Testis (tissue), 3 donors: ENCODE data around the gene ZBTB17. TPM values are rescaled to one million over a fixed set of nuclear protein-coding genes. Genes with fewer than 3 reads are reported as not detected.

ENCODE experiments used
- DNase-seq: peaks from one replicate; pipeline ENCODE4 v3.0.0-alpha.2; 2019
- H3K27ac ChIP-seq, 2 donors: fragments of 200-600 bp; sonication (generic); one replicate each; pipeline ENCODE4 v1.5.1; 2019
- H3K27me3 ChIP-seq: fragments of 200-600 bp; sonication (generic); one replicate; pipeline ENCODE4 v1.5.1; 2019
- H3K36me3 ChIP-seq: fragments of 200-600 bp; sonication (generic); one replicate; pipeline ENCODE4 v1.5.1; 2017; ENCODE audit warnings: low read depth; ENCODE audit errors: missing control alignments
- H3K4me1 ChIP-seq: fragments of 200-600 bp; sonication (generic); one replicate; pipeline ENCODE4 v1.5.1; 2019
- H3K4me3 ChIP-seq, 2 donors: fragments of 200-600 bp; sonication (generic); one replicate each; pipeline ENCODE4 v1.5.1; 2017 to 2019
- H3K9me3 ChIP-seq: fragments of 200-600 bp; sonication (generic); one replicate; pipeline ENCODE4 v1.5.1; 2017
- POLR2A ChIP-seq: fragments of 450-650 bp; IDR thresholded peaks from one replicate; pipeline ENCODE4 v1.6.1; 2017; ENCODE audit warnings: antibody characterized with exemption, mild to moderate bottlenecking, moderate library complexity
- WGBS, 2 donors: methylation state at CpG; one replicate each; pipeline ENCODE4 v1.1.5; 2018; 5-methylcytosine and 5-hydroxymethylcytosine counted together
- intact Hi-C: fragments of 100-400 bp; cut with DNase I; formaldehyde crosslinking; loops from one replicate; pipeline ENCODE4 v1.15.1; 2023; ENCODE audit warnings: low total_unique reads
- polyA plus RNA-seq: library from polyadenylated mRNA; stranded (reverse); fragments of 350-450 nt; fragmentation: Illumina TruSeq; extraction: RNeasy Lipid Tissue Mini Kit (QIAGEN cat#74804); gene quantifications from one replicate; pipeline ENCODE4 v1.2.3, GENCODE V29; 2014; ENCODE audit warnings: low read depth, low replicate concordance; ENCODE audit not compliant: insufficient read depth
- total RNA-seq, 2 donors: library from RNA; depleted of rRNA; stranded (reverse); fragments of >200 nt; gene quantifications; one replicate each; pipeline ENCODE4 v1.2.3, GENCODE V29; 2016
- TF ChIP-seq, protein P1 (sequence below), 3 experiments: fragments of 450-650 bp in 2 of 3; fragments of 200-600 bp in 1 of 3; sonication (generic) in 1 of 3; IDR thresholded peaks; one replicate each; pipeline ENCODE4 v1.5.1; 2016 to 2019; ENCODE audit warnings: antibody characterized with exemption in 3 of 3, mild to moderate bottlenecking in 2 of 3, moderate library complexity in 1 of 3

The ZBTB17 gene
- total and polyA plus RNA-seq, 3 donors from 2014 or later, result 53.6 to 65.8 (median 60.2) TPM

DNA sequence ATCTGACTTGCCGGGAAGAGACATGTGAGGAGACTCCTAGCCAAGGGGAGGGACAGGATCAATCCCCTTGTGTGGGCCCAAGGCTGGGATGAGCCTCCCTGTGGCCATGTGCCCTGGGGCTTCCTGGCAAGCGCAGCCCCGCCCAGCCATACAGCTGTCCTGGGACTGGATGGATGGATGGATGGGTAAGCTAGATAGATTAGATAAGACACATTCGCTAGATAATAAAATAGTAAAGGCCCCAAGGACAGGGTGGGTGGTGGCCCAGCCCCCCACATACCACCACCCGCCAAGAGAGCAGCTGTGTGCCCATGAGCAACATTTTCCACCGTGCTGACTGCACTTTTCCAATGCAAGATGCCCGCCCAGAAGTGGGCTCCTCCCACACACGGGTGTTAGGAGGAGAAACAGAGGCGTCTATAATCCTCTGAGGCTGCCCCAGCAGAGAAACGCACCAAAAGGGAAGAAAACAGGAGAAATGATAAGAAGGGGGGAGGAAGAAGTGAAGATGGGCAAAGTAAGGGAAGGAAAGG is 25.1 kb downstream of the ZBTB17 start:
- Histone ChIP-seq H3K9me3 (no peaks in the 10 kb centered on the region), H3K27me3 (no peaks in the 10 kb centered on the region), H3K27ac (peak overlapping the region; percentile 94 to 95), H3K4me1 (peaks cover 65% of the 10 kb centered on the region), H3K4me3 (no peak overlapping the region), H3K36me3 (no peaks in the 10 kb centered on the region)
- TF ChIP-seq POLR2A, result no peak
- TF ChIP-seq, protein P1, sequence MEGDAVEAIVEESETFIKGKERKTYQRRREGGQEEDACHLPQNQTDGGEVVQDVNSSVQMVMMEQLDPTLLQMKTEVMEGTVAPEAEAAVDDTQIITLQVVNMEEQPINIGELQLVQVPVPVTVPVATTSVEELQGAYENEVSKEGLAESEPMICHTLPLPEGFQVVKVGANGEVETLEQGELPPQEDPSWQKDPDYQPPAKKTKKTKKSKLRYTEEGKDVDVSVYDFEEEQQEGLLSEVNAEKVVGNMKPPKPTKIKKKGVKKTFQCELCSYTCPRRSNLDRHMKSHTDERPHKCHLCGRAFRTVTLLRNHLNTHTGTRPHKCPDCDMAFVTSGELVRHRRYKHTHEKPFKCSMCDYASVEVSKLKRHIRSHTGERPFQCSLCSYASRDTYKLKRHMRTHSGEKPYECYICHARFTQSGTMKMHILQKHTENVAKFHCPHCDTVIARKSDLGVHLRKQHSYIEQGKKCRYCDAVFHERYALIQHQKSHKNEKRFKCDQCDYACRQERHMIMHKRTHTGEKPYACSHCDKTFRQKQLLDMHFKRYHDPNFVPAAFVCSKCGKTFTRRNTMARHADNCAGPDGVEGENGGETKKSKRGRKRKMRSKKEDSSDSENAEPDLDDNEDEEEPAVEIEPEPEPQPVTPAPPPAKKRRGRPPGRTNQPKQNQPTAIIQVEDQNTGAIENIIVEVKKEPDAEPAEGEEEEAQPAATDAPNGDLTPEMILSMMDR (IDR thresholded peaks at IDR 0.05), result no peak
- intact Hi-C loops, result no loop called here
- 40 to 46% methylated on average over 10 of the region's 10 CpGs for WGBS, 2 donors
- DNase-seq, result no peak

DNA sequence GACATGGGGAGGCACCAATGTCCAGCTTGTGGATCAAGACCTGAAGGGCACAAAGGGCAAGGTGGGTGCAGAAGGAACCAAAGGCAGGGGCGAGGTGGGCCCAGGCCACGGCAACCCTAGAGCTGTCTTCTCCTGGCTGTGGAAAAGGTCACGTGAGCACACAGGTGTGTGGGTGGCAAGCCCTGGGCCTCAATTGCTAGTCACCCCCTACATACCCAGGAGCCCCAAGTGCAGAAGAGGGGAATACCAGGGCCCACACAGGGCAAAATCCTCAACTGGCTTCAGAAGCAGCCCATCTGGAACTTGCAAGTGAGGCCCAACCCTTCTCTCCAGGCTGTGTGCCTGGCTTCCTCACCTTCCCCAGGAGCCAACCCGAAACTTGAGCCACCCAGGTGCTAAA is 25.6 kb downstream of the ZBTB17 start:
- H3K4me1 ChIP-seq, result peaks cover 65% of the 10 kb centered on the region
- 85 to 94% methylated on average over 3 to 4 of the region's 4 CpGs for WGBS, 2 donors
- H3K9me3 ChIP-seq, result no peaks in the 10 kb centered on the region
- no peaks in the 10 kb centered on the region for H3K36me3 ChIP-seq
- intact Hi-C loops, result no loop called here
- H3K27me3 ChIP-seq, result no peaks in the 10 kb centered on the region
- H3K4me3 ChIP-seq, result no peak overlapping the region
- H3K27ac ChIP-seq, result peak overlapping the region; percentile 94 to 95
- TF ChIP-seq, protein P1 (IDR thresholded peaks at IDR 0.05), result no peak
- no peak for TF ChIP-seq POLR2A
- DNase-seq, result no peak

DNA sequence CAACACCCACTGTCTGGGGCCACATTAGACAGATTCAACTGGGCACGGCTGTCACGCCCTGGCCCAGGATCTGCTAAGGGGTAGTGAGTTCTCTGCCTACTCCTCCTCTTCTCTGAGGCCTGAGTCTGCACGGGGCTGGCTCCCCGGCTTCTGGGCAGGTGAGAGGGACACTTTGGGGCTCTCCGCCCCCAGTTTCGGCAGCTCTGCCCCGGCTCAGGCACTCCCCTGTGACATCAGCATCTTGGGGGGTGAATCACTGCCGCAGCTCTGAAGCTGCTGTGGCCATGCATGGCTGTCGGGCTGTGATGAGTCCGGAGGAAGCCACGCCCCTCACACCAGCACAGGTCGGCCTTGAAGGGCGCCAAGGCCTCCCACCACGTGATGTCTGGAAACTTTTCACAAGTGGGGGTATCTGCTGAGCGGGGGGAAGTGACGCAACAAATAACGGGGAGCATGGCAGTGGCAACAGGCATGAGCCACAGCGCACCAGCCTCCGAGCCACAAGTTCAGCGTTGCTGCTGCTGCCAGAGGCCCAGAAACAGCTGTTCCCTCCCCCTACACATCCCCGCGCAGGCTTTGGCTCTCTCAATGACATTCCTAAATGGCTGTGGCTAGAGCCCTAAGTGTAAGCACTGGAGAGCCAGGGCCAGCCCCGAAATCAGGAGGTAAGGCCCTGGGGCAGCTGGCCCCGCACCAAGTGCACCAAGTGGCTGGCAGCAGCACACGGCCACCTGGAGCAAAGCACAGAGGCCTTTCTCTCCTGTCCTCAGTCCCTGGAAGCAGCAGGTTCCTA is 26.3 kb downstream of the ZBTB17 start:
- no peaks in the 10 kb centered on the region for H3K27me3 ChIP-seq
- 20 to 35% methylated on average over 3 to 25 of the region's 25 CpGs for WGBS, 2 donors
- H3K27ac ChIP-seq, result peak overlapping the region; percentile 94 to 95
- intact Hi-C loops, result no loop called here
- no peak overlapping the region for H3K4me3 ChIP-seq
- no peak for TF ChIP-seq POLR2A
- TF ChIP-seq, protein P1 (IDR thresholded peaks at IDR 0.05), result no peak
- H3K36me3 ChIP-seq, result no peaks in the 10 kb centered on the region
- H3K4me1 ChIP-seq, result peaks cover 71% of the 10 kb centered on the region
- no peaks in the 10 kb centered on the region for H3K9me3 ChIP-seq
- DNase-seq, result peak; percentile 96

DNA sequence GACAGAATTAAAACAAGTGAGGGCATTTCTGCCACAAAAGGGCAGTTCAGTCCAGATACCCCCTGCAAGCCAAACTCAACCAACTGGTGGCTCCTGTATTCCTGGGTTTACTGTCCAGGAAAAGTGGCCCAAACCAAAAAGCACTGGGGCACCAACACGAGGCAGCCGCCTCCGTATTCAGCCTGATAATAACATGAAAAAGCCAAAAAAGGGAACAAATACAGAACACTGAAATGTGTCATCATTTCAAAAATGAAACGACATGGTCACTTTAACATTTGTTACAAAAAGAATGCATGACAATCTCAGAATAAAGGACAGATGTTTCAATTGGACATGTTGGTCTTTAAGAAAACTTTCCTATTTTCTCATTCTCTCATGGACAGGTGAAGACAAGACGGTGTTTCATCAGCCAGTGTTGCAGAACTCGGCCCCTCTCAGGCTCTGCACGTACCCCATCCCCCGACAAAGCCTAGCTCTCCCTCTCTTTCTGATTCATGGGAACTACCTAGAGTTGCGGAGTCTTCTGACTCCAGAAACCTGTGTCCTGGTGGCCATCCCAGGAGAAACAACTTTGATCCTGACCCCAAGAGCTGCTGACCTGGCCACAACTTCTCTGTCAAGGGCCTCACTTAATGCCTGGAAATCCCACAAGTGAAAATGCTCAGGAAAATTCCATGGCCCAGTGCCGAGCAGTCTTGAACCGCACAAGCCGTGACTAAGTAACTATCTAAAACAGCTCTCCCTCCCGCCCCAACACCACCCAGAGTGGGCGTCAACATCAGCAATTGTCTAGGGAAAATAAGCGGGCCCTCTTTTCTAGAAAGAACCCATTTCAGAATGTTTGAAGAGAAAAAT is 27.1 kb downstream of the ZBTB17 start:
- H3K27ac ChIP-seq, result peak overlapping the region; percentile 94 to 95
- H3K4me1 ChIP-seq, result peaks cover 66% of the 10 kb centered on the region
- H3K27me3 ChIP-seq, result no peaks in the 10 kb centered on the region
- intact Hi-C loops, result no loop called here
- no peaks in the 10 kb centered on the region for H3K9me3 ChIP-seq
- 26 to 40% methylated on average over 15 of the region's 15 CpGs for WGBS, 2 donors
- TF ChIP-seq, protein P1 (IDR thresholded peaks at IDR 0.05), result peak in 1 of 3 experiments; percentile 24
- no peak for TF ChIP-seq POLR2A
- no peak overlapping the region for H3K4me3 ChIP-seq
- H3K36me3 ChIP-seq, result no peaks in the 10 kb centered on the region
- DNase-seq, result peak; percentile 95
